ENCODE results near the gene WDR5. TPM values are rescaled to one million over a fixed set of nuclear protein-coding genes. Genes with fewer than 3 reads are reported as not detected.

WDR5 gene
- total RNA-seq, 1 donor from 2014 or later: 17.7 TPM

- intact Hi-C loops (cut with micrococcal nuclease): loop anchor here (2.0 kb wide), 1 partner anchor 272 kb away; no protein-coding TSS in a partner anchor
- DNase-seq: no peak
- Histone ChIP-seq H3K36me3 (no peaks in the 10 kb centered on the region), H3K4me3 (no peak overlapping the region), H3K27me3 (ENCODE audit: low read depth) (peaks cover 20% of the 10 kb centered on the region), H3K4me1 (peaks cover 33% of the 10 kb centered on the region), H3K9me3 (replicated peaks) (peaks cover 6% of the 10 kb centered on the region), H3K27ac (replicated peaks) (no peak overlapping the region)
- TF ChIP-seq, protein P1, sequence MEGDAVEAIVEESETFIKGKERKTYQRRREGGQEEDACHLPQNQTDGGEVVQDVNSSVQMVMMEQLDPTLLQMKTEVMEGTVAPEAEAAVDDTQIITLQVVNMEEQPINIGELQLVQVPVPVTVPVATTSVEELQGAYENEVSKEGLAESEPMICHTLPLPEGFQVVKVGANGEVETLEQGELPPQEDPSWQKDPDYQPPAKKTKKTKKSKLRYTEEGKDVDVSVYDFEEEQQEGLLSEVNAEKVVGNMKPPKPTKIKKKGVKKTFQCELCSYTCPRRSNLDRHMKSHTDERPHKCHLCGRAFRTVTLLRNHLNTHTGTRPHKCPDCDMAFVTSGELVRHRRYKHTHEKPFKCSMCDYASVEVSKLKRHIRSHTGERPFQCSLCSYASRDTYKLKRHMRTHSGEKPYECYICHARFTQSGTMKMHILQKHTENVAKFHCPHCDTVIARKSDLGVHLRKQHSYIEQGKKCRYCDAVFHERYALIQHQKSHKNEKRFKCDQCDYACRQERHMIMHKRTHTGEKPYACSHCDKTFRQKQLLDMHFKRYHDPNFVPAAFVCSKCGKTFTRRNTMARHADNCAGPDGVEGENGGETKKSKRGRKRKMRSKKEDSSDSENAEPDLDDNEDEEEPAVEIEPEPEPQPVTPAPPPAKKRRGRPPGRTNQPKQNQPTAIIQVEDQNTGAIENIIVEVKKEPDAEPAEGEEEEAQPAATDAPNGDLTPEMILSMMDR (IDR thresholded peaks at IDR 0.05; ENCODE audit: borderline replicate concordance): no peak
Measured at GRCh38 chr9:134170532-134171315, 34.8 kb downstream of the WDR5 start.

DNA sequence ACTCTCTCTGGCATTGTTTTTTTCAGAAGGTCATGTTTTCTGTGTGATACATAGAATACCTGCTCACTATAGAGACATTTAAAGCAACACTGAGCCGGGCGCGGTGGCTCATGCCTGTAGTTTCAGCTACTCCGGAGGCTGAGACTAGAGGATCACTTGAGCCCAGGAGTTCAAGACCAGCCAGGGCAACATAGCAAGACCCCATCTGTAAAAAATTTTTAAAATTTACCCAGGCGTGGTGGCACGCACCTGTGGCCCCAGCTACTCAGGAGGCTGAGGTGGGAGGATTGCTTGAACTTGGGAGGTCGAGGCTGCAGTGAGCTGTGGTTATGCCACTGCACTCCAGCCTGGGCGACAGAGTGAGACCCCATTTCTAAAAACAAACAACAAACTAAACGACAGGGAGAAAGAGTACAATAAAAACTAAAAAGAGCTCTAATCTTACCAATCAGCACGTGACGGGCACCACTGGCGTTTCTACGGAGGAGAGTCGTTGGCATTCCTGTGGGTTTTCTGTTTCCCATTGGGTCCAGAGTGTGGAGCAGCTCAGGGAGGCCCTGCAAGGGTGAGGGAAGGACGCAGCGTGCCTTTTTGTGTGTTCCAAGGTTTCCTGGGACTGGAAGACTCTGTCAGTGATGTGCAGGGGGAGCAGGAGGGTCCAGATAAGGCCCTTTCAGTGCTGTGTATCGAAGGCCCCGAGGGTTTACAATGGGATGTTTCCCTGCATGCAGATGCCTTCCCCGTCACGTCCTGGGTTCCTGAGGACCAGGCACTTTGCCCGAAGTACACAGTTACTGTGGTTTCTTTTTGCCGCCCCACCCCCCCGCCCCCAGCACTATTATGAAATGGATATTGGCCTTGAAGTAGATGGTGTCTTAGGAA lies 35.7 kb downstream of the WDR5 start:
- Histone ChIP-seq H3K36me3 (no peaks in the 10 kb centered on the region), H3K4me1 (peaks cover 40% of the 10 kb centered on the region), H3K9me3 (replicated peaks) (peaks cover 6% of the 10 kb centered on the region), H3K4me3 (no peak overlapping the region), H3K27ac (replicated peaks) (no peak overlapping the region), H3K27me3 (ENCODE audit: low read depth) (peaks cover 28% of the 10 kb centered on the region)
- DNase-seq: no peak
- TF ChIP-seq, protein P1 (IDR thresholded peaks at IDR 0.05; ENCODE audit: borderline replicate concordance): no peak
- intact Hi-C loops (cut with micrococcal nuclease): loop anchor here (2.0 kb wide), 1 partner anchor 271 kb away; no protein-coding TSS in a partner anchor

- Histone ChIP-seq H3K27ac (replicated peaks) (no peak overlapping the region), H3K4me1 (peaks cover 40% of the 10 kb centered on the region), H3K9me3 (replicated peaks) (peaks cover 6% of the 10 kb centered on the region), H3K4me3 (no peak overlapping the region), H3K27me3 (ENCODE audit: low read depth) (peaks cover 30% of the 10 kb centered on the region), H3K36me3 (no peaks in the 10 kb centered on the region)
- peak; percentile 57 for DNase-seq
- TF ChIP-seq, protein P1 (IDR thresholded peaks at IDR 0.05; ENCODE audit: borderline replicate concordance): no peak
- intact Hi-C loops (cut with micrococcal nuclease): no loop called here
Measured at GRCh38 chr9:134172198-134173126, 36.6 kb downstream of the WDR5 start.

DNA sequence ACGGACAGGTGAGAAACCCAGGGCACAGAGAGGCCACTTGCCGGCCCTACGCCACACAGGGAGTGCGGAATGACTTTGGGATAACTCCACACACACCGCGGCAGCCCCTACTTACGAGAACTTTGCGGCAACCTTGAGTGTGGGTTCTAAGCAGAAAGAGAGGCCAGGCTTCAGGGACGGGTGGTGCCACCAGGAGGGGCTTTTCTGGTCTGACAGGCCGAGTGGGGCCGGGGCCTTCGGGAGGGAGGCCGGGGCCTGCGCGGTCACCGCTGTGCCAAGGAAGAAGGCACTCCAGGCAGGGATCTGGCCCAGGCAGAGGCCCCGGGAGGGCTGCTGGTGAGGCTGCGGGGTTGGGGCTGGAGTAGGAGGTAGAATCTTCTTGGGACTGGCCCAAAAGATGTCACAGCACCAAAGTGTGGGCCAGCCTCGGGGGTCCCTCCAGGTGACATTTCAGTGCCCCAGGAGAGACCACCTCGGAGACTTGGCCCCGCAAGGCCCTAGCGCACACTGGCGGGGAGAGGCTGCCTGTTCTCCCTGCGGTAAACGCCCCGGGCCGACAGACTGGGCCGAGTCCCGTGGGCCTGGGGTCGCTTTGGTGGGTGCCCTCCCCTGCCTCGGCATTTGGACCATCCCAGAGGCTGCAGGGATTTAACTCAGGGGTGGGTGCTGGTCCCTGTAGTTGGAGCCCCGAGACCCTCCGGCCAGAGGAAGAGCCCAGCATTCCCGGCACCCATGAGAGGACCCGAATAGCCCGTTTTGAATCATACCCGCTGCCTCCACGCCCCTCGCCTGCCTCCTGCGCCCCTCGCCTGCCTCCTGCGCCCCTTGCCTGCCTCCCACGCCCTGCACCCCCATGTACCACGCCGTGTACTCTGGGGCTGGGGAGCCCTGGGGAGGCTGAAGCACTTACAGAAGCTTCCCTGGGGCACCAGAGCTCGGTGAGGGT lies 37.5 kb downstream of the WDR5 start:
- TF ChIP-seq, protein P1 (IDR thresholded peaks at IDR 0.05; ENCODE audit: borderline replicate concordance): no peak
- Histone ChIP-seq H3K4me3 (no peak overlapping the region), H3K27ac (replicated peaks) (no peak overlapping the region), H3K36me3 (no peaks in the 10 kb centered on the region), H3K27me3 (ENCODE audit: low read depth) (peaks cover 39% of the 10 kb centered on the region), H3K4me1 (peaks cover 45% of the 10 kb centered on the region), H3K9me3 (replicated peaks) (peaks cover 6% of the 10 kb centered on the region)
- DNase-seq: no peak
- intact Hi-C loops (cut with micrococcal nuclease): no loop called here

Measured in left ventricle myocardium inferior (tissue), 1 donor.